Esophagus squamous epithelium (tissue), 5 donors: ENCODE data around the gene SRGAP2B. TPM values are rescaled to one million over a fixed set of nuclear protein-coding genes. Genes with fewer than 3 reads are reported as not detected.
"Not testable (repeated sequence)": the region's sequence is repeated elsewhere in the genome, so short reads cannot be mapped to it uniquely, and the experiment has no call there.

ENCODE experiments used
- DNase-seq: peaks from one replicate; lab custom pipeline; 2025; lab: John Stamatoyannopoulos, UW
- H3K27ac ChIP-seq, 4 donors: fragments of 200-600 bp; sonication (generic); one replicate each; pipeline ENCODE4 v1.5.1; 2016 to 2019; ENCODE audit warnings: mild to moderate bottlenecking in 1 of 4
- H3K27me3 ChIP-seq, 4 donors: fragments of 200-600 bp; sonication (generic); 1 replicate in 3 of 4; 2 replicates in 1 of 4; pipeline versions ENCODE4 v1.5.1 to v1.6.0; 2017 to 2021; ENCODE audit warnings: antibody characterized with exemption in 1 of 4
- H3K36me3 ChIP-seq, 3 donors: fragments of 200-600 bp; sonication (generic); one replicate each; pipeline ENCODE4 v1.5.1; 2016 to 2019
- H3K4me1 ChIP-seq, 3 donors: fragments of 200-600 bp; sonication (generic); one replicate each; pipeline ENCODE4 v1.5.1; 2017 to 2019
- H3K4me3 ChIP-seq, 4 donors: fragments of 200-600 bp; sonication (generic); 1 replicate in 3 of 4; 2 replicates in 1 of 4; pipeline ENCODE4 v1.5.1; 2016 to 2019; ENCODE audit warnings: mild to moderate bottlenecking in 2 of 4, moderate library complexity in 1 of 4
- H3K9me3 ChIP-seq, 3 donors: fragments of 200-600 bp; sonication (generic); one replicate each; pipeline ENCODE4 v1.5.1; 2016 to 2019
- WGBS, 2 donors: methylation state at CpG; one replicate each; pipeline ENCODE4 v1.1.5; 2018; 5-methylcytosine and 5-hydroxymethylcytosine counted together
- intact Hi-C: fragments of 100-400 bp; cut with DNase I; formaldehyde crosslinking; loops from one replicate; pipeline ENCODE4 v1.15.0; 2022
- total RNA-seq, 4 donors: library from RNA; depleted of rRNA; stranded (reverse); fragments of >200 nt; gene quantifications; one replicate each; pipeline ENCODE4 v1.1.0, GENCODE V29; 2016
- donor health status: DM: yes; HTN: yes; CAD: no.

SRGAP2B gene
- total RNA-seq, 4 donors from 2014 or later: 9.1 to 13.7 (median 12.9) TPM

DNA sequence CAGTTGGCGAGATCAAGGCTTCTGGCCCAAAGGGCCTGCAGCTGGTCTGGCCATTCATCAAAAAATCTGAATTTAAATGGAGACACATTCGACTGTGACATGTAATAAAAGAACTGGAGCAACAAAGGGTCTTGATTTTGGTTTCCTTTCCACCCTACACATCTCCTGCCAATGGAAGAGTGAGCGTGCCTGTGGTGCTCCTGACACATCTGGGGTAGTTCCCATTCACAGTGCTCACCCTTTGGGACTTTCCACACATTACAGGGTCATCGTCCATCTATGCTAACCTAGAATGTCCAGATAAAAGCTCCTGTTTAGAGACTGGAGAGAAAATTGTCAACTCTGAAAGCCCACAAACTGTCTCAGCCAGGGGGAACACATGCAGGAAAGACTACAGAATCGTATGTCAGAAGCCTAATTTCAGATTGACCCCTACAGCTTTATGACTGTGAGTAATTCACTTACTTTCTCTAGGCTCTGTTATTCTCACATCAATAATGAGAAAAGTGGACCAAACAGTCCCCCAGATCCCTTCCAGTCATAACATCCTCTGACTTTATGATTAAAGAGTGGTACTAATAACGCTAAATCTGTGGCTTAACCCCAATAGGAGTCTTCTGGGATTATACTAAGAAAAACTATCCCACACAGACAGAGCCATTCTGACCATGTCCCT is 46.8 kb downstream of the SRGAP2B start:
- H3K27ac ChIP-seq, intact Hi-C loops, H3K4me1 ChIP-seq, H3K4me3 ChIP-seq, H3K36me3 ChIP-seq, H3K9me3 ChIP-seq, DNase-seq, H3K27me3 ChIP-seq: not testable (repeated sequence)
- WGBS, 2 donors: no CpG with 5 or more reads among the region's 6 CpGs

DNA sequence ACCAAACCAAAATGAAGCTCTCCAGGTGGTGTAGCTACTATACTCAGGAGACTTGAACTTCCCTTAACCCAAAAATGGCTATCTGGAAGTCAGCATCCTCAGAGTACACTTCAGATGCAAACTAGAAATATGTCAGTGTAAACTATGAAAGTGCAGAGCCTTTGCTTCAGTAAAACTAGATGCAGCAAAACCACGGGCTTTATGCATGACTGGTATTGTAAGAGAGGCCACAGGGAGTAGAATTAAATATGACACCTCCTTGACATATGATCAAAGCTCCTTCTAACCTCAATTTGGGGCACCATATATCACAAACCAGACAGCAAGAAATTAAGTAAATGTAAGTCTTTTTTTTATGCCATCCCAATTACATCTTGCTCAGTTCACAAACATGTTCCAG is 47.6 kb downstream of the SRGAP2B start:
- H3K27me3 ChIP-seq, H3K36me3 ChIP-seq, H3K27ac ChIP-seq, H3K4me3 ChIP-seq, H3K4me1 ChIP-seq, H3K9me3 ChIP-seq, DNase-seq, intact Hi-C loops: not testable (repeated sequence)
- WGBS, 2 donors: no CpG with 5 or more reads among the region's 1 CpG

DNA sequence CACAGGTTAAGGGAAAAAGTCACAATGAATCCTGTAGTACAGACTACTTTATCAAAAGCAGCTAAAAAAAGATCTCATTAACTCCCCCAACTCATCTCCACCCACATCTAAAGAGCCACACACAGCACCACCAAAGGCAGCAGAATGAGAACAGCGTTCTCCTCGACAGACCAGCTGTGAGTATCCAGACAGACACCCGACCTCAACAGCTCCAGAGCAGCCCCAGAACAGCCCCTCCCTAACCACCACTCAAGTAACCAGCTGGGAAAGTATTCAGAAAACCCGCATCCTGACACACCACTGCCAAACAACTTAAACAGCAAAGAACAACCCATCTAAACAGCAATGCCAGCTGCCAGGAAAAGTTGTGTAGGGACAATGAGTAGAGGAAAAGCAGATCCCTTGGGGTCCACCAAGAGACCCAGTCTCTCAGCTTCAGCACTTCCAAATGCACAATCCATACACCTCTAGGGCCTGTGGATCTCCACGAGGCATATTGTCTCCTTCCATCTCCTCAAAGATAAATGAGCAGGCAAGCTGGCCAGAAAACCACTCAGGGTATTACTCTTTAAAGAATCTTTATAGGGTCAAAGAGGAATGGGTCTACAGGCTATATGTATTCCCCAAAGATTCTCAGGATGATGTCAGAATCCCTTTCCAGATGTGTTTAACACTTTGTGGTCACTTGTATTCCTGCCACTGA is 49.4 kb downstream of the SRGAP2B start:
- DNase-seq, H3K4me3 ChIP-seq, H3K27me3 ChIP-seq, H3K9me3 ChIP-seq, intact Hi-C loops, H3K4me1 ChIP-seq, H3K27ac ChIP-seq, H3K36me3 ChIP-seq: not testable (repeated sequence)
- WGBS, 2 donors: no CpG with 5 or more reads among the region's 5 CpGs

DNA sequence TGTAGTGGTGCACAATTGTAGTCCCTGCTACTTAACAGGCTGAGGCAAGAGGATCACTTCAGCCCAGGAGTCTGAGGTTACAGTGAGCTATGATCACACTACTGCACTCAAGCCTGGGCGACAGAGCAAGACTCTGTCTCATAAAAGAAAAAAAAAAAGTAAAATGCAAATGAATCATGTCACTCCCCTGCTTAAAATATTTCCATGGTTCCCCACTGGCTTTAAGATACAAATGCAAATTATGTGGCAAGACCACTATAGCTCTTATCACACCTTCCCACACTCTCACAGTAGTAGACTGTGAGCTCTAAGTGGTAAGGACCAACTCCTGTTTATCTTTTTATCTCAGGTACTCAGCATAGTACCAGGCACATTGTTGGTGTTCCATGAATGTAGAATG is 53.6 kb downstream of the SRGAP2B start:
- H3K27me3 ChIP-seq, intact Hi-C loops, H3K9me3 ChIP-seq, H3K36me3 ChIP-seq, H3K4me3 ChIP-seq, DNase-seq, H3K27ac ChIP-seq, H3K4me1 ChIP-seq: not testable (repeated sequence)
- no CpG with 5 or more reads among the region's 1 CpG for WGBS, 2 donors

DNA sequence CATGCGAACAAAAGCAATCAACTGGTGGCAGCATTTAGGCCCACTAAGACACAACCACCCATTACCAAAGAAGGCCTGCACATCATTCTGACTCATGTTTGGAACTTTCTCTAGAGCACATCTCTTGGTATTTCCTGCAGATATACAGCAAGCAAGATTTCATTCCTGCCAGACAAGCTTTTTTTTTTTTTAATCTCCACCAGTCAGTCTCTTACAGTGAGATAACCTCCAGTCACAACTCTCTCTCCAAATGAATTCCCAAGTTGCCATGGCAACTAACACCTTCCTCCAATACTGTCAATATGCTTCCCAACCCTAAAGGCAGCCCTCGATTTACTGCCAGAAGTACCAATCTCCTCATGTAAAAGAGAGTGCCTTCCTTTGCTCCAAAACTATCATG is 59.1 kb downstream of the SRGAP2B start:
- DNase-seq, H3K4me1 ChIP-seq, intact Hi-C loops, H3K27me3 ChIP-seq, H3K36me3 ChIP-seq, H3K27ac ChIP-seq, H3K9me3 ChIP-seq, H3K4me3 ChIP-seq: not testable (repeated sequence)
- 68 to 80% methylated on average over 1 to 2 of the region's 2 CpGs for WGBS, 2 donors

GRCh38 chr1:145033523-145033922 is 61.6 kb downstream of the SRGAP2B start:
- H3K4me1 ChIP-seq, H3K27ac ChIP-seq, H3K9me3 ChIP-seq, H3K27me3 ChIP-seq, H3K4me3 ChIP-seq, DNase-seq, intact Hi-C loops, H3K36me3 ChIP-seq: not testable (repeated sequence)
- WGBS, 2 donors: no CpG with 5 or more reads among the region's 2 CpGs

- H3K4me1 ChIP-seq, H3K27me3 ChIP-seq, intact Hi-C loops, DNase-seq, H3K4me3 ChIP-seq, H3K36me3 ChIP-seq, H3K9me3 ChIP-seq, H3K27ac ChIP-seq: not testable (repeated sequence)
- WGBS, 2 donors: no CpG with 5 or more reads among the region's 4 CpGs
Measured at GRCh38 chr1:145027251-145027650, 67.9 kb downstream of the SRGAP2B start.

DNA sequence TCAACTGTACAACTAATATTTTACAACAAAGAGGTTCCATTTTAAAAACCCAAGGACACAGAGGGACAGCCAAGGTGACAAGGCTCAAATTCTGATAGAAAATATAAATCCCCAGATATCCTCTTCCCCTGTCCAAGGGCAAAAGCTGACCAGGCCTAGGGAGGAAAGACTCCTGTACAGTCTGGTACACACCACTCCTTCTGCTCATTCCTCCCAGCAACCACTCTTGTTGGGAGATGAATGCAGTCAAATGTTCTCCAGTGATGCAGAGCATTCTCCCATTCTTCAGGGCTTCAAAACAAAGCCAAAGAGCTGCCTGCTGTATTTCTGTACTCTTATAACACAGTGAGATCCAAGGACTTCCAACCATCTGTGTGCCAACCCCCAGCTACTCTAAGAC is 69.8 kb downstream of the SRGAP2B start:
- H3K4me1 ChIP-seq, H3K4me3 ChIP-seq, H3K27ac ChIP-seq, DNase-seq, H3K9me3 ChIP-seq, intact Hi-C loops, H3K36me3 ChIP-seq, H3K27me3 ChIP-seq: not testable (repeated sequence)

DNA sequence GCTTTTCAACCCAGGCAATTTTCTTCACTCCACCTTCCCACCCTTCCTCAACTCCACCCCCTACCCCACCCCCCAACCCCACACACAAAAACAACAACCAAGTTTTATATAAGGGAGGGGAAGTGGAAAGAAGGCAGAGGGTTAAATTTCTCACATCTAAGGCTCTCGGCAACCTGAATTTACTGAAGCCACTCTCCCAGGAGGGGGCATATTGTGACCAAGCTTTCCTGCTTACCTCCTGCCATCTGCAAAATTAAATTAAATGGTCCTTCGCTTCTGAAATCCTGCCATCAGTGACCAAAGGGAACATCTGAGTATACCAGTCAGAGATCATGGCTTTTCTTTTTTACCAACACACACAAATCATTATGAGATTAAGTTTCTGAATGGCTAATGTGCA is 72.9 kb downstream of the SRGAP2B start:
- H3K27me3 ChIP-seq, intact Hi-C loops, H3K9me3 ChIP-seq, H3K4me1 ChIP-seq, H3K36me3 ChIP-seq, H3K4me3 ChIP-seq, H3K27ac ChIP-seq, DNase-seq: not testable (repeated sequence)
- no CpG with 5 or more reads among the region's 2 CpGs for WGBS, 2 donors

DNA sequence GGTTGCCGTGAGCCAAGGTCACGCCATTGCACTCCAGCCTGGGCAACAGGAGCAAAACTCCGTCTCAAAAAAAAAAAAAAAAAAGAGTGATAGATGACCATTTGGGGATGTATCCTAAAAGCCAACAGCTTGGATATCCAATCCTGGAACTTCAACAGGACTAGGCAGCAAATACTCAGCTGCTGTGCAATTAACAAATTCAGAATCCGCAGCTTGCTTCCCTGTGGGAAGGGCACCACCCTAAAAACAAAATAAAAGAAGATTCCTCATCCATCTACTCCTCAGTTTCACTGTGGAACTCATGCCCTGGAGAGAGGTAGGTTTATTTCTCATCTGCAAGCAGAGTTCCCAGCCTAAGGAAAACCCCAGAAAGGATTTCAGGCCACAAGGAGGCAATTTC is 73.4 kb downstream of the SRGAP2B start:
- H3K27me3 ChIP-seq, intact Hi-C loops, H3K27ac ChIP-seq, H3K4me1 ChIP-seq, H3K4me3 ChIP-seq, H3K9me3 ChIP-seq, DNase-seq, H3K36me3 ChIP-seq: not testable (repeated sequence)
- WGBS, 2 donors: no CpG with 5 or more reads among the region's 4 CpGs

GRCh38 chr1:145019709-145020108 is 75.4 kb downstream of the SRGAP2B start:
- 69 to 78% methylated on average over 2 of the region's 2 CpGs for WGBS, 2 donors
- H3K27me3 ChIP-seq, DNase-seq, H3K27ac ChIP-seq, H3K4me1 ChIP-seq, H3K36me3 ChIP-seq, H3K9me3 ChIP-seq, intact Hi-C loops, H3K4me3 ChIP-seq: not testable (repeated sequence)

GRCh38 chr1:145017725-145018124 is 77.4 kb downstream of the SRGAP2B start:
- H3K27ac ChIP-seq, H3K36me3 ChIP-seq, intact Hi-C loops, H3K4me1 ChIP-seq, H3K9me3 ChIP-seq, H3K4me3 ChIP-seq, H3K27me3 ChIP-seq, DNase-seq: not testable (repeated sequence)
- 71% methylated on average over 1 of the region's 2 CpGs; no CpG with 5 or more reads in 1 of the 2 donors for WGBS, 2 donors

DNA sequence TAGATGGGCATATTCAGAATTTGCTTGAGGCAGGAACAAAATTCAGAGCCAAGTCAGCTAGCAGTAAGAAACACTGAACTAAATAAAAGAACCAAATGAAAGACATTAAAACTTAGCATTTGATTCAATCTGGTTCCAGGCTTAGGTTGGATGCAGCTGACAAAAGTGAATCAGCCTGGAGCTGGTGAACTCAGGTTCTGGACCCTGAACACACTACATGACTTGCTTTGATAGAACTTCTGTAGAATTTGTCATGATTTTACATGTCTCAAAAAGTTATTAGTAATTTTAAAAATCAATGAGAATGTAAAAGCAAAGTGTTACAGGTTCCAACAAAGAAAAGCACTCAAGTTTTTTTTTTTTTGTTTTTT is 78.7 kb downstream of the SRGAP2B start:
- H3K9me3 ChIP-seq, intact Hi-C loops, H3K4me1 ChIP-seq, DNase-seq, H3K27ac ChIP-seq, H3K27me3 ChIP-seq, H3K36me3 ChIP-seq, H3K4me3 ChIP-seq: not testable (repeated sequence)
